GM19035 (cell line): ENCODE results near the gene MAP1LC3B.
"Not testable (repeated sequence)": the region's sequence is repeated elsewhere in the genome, so short reads cannot be mapped to it uniquely, and the experiment has no call there.

Experiments used
- ATAC-seq: cut with Tn5 transposase; IDR thresholded peaks from one replicate; pipeline ENCODE4 v1.9.1; 2021; ENCODE audit not compliant: unreplicated experiment

Gene MAP1LC3B

GRCh38 chr16:87360862-87361610, 31.1 kb upstream of the MAP1LC3B start:
- ATAC-seq, result no peak

GRCh38 chr16:87361916-87362619, 30.1 kb upstream of the MAP1LC3B start:
- no peak for ATAC-seq

- ATAC-seq, result not testable (repeated sequence)
Observed at GRCh38 chr16:87362828-87363559, 29.1 kb upstream of the MAP1LC3B start.

- no peak for ATAC-seq
Observed at GRCh38 chr16:87363771-87364455, 28.2 kb upstream of the MAP1LC3B start.

- no peak for ATAC-seq
Observed at GRCh38 chr16:87365021-87365713, 27.0 kb upstream of the MAP1LC3B start.

GRCh38 chr16:87366288-87366687, 25.8 kb upstream of the MAP1LC3B start:
- ATAC-seq, result no peak

GRCh38 chr16:87366930-87367329, 25.2 kb upstream of the MAP1LC3B start:
- no peak for ATAC-seq

GRCh38 chr16:87367529-87367928, 24.6 kb upstream of the MAP1LC3B start:
- no peak for ATAC-seq

GRCh38 chr16:87368029-87368770, 23.9 kb upstream of the MAP1LC3B start:
- no peak for ATAC-seq

- no peak for ATAC-seq
Observed at GRCh38 chr16:87369117-87369765, 22.9 kb upstream of the MAP1LC3B start.

GRCh38 chr16:87369796-87370719, 22.1 kb upstream of the MAP1LC3B start:
- ATAC-seq, result no peak

- ATAC-seq, result no peak
Observed at GRCh38 chr16:87371261-87371866, 20.8 kb upstream of the MAP1LC3B start.

- no peak for ATAC-seq
Observed at GRCh38 chr16:87372305-87372704, 19.8 kb upstream of the MAP1LC3B start.

- no peak for ATAC-seq
Observed at GRCh38 chr16:87374313-87374712, 17.8 kb upstream of the MAP1LC3B start.

GRCh38 chr16:87375426-87376135, 16.6 kb upstream of the MAP1LC3B start:
- no peak for ATAC-seq

GRCh38 chr16:87376660-87377059, 15.5 kb upstream of the MAP1LC3B start:
- ATAC-seq, result no peak

- ATAC-seq, result not testable (repeated sequence)
Observed at GRCh38 chr16:87379312-87379752, 12.8 kb upstream of the MAP1LC3B start.
